ENCODE data around the gene SPATS2L.
A peak's percentile ranks its signal among the peaks of the same experiment; 100 is the strongest.

The SPATS2L gene

GRCh38 chr2:200442471-200442870, 136.0 kb downstream of the SPATS2L start:
- no peak for DNase-seq (ENCODE audit: low read depth in 2 of 3, low spot score in 1 of 3)

GRCh38 chr2:200443376-200443775, 136.9 kb downstream of the SPATS2L start:
- no peak for DNase-seq (ENCODE audit: low read depth in 2 of 3, low spot score in 1 of 3)

GRCh38 chr2:200443916-200444315, 137.4 kb downstream of the SPATS2L start:
- DNase-seq (ENCODE audit: low read depth in 2 of 3, low spot score in 1 of 3) = no peak

GRCh38 chr2:200444530-200444929, 138.0 kb downstream of the SPATS2L start:
- DNase-seq (ENCODE audit: low read depth in 2 of 3, low spot score in 1 of 3) = no peak

GRCh38 chr2:200445284-200445683, 138.8 kb downstream of the SPATS2L start:
- DNase-seq (ENCODE audit: low read depth in 2 of 3, low spot score in 1 of 3) = no peak

GRCh38 chr2:200446612-200447011, 140.1 kb downstream of the SPATS2L start:
- DNase-seq (ENCODE audit: low read depth in 2 of 3, low spot score in 1 of 3) = no peak

GRCh38 chr2:200447139-200447855, 140.8 kb downstream of the SPATS2L start:
- DNase-seq (ENCODE audit: low read depth in 2 of 3, low spot score in 1 of 3) = no peak

- DNase-seq (ENCODE audit: low read depth in 2 of 3, low spot score in 1 of 3) = no peak
These were observed 142.0 kb downstream of the SPATS2L start for GRCh38 chr2:200448455-200448854.

- DNase-seq (ENCODE audit: low read depth in 2 of 3, low spot score in 1 of 3) = no peak
These were observed 142.7 kb downstream of the SPATS2L start for GRCh38 chr2:200449149-200449548.

- no peak for DNase-seq (ENCODE audit: low read depth in 2 of 3, low spot score in 1 of 3)
These were observed 143.8 kb downstream of the SPATS2L start for GRCh38 chr2:200450288-200450687.

GRCh38 chr2:200451511-200451910, 145.0 kb downstream of the SPATS2L start:
- no peak for DNase-seq (ENCODE audit: low read depth in 2 of 3, low spot score in 1 of 3)

- no peak for DNase-seq (ENCODE audit: low read depth in 2 of 3, low spot score in 1 of 3)
These were observed 145.9 kb downstream of the SPATS2L start for GRCh38 chr2:200452377-200452776.

GRCh38 chr2:200453142-200453852, 146.8 kb downstream of the SPATS2L start:
- no peak for DNase-seq (ENCODE audit: low read depth in 2 of 3, low spot score in 1 of 3)

GRCh38 chr2:200453853-200454534, 147.5 kb downstream of the SPATS2L start:
- no peak for DNase-seq (ENCODE audit: low read depth in 2 of 3, low spot score in 1 of 3)

- DNase-seq (ENCODE audit: low read depth in 2 of 3, low spot score in 1 of 3) = no peak
These were observed 148.7 kb downstream of the SPATS2L start for GRCh38 chr2:200454927-200455801.

GRCh38 chr2:200455958-200456421, 149.5 kb downstream of the SPATS2L start:
- peak in 1 of 3 donors; percentile 21 for DNase-seq (ENCODE audit: low read depth in 2 of 3, low spot score in 1 of 3)

- no peak for DNase-seq (ENCODE audit: low read depth in 2 of 3, low spot score in 1 of 3)
These were observed 150.1 kb downstream of the SPATS2L start for GRCh38 chr2:200456567-200456966.

GRCh38 chr2:200459101-200459500, 152.6 kb downstream of the SPATS2L start:
- DNase-seq (ENCODE audit: low read depth in 2 of 3, low spot score in 1 of 3) = no peak

- no peak for DNase-seq (ENCODE audit: low read depth in 2 of 3, low spot score in 1 of 3)
These were observed 155.6 kb downstream of the SPATS2L start for GRCh38 chr2:200461846-200462710.

- no peak for DNase-seq (ENCODE audit: low read depth in 2 of 3, low spot score in 1 of 3)
These were observed 157.0 kb downstream of the SPATS2L start for GRCh38 chr2:200463452-200463851.
